Parathyroid adenoma (tissue), 2 donors: ENCODE results near the gene RNF32.

Experiments used
- H2AFZ ChIP-seq: fragments of 300-600 bp; sonication (generic); one replicate; pipeline ENCODE4 v1.7.0; 2017; ENCODE audit warnings: antibody characterized with exemption, mild to moderate bottlenecking
- H3K27ac ChIP-seq: fragments of 300-600 bp; sonication (generic); one replicate; pipeline ENCODE4 v1.7.0; 2017
- H3K27me3 ChIP-seq: fragments of 300-600 bp; sonication (generic); one replicate; pipeline ENCODE4 v1.7.0; 2017; ENCODE audit warnings: low read length; ENCODE audit not compliant: control insufficient read depth, insufficient read depth
- H3K36me3 ChIP-seq: fragments of 300-600 bp; sonication (generic); one replicate; pipeline ENCODE4 v1.7.0; 2017; ENCODE audit warnings: low read length; ENCODE audit not compliant: control insufficient read depth, insufficient read depth
- H3K4me1 ChIP-seq: fragments of 300-600 bp; sonication (generic); one replicate; pipeline ENCODE4 v1.7.0; 2017; ENCODE audit warnings: control low read depth
- H3K4me2 ChIP-seq: fragments of 300-600 bp; sonication (generic); one replicate; pipeline ENCODE4 v1.7.0; 2017; ENCODE audit warnings: low read length
- H3K4me3 ChIP-seq: fragments of 300-600 bp; sonication (generic); one replicate; pipeline ENCODE4 v1.7.0; 2017; ENCODE audit warnings: low read depth, low read length
- H3K79me2 ChIP-seq: fragments of 300-600 bp; sonication (generic); one replicate; pipeline ENCODE4 v1.7.0; 2017; ENCODE audit warnings: control low read depth
- H3K9ac ChIP-seq: fragments of 300-600 bp; sonication (generic); one replicate; pipeline ENCODE4 v1.7.0; 2017; ENCODE audit warnings: mild to moderate bottlenecking
- H3K9me3 ChIP-seq: fragments of 300-600 bp; sonication (generic); one replicate; pipeline ENCODE4 v1.7.0; 2017; ENCODE audit warnings: low read length; ENCODE audit not compliant: control insufficient read depth
- CTCF ChIP-seq: fragments of 300-600 bp; sonication (generic); IDR thresholded peaks from one replicate; pipeline ENCODE4 v1.7.0; 2017; ENCODE audit warnings: antibody characterized with exemption, mild to moderate bottlenecking
- donor health status: primary hyperparathyroidism.

The RNF32 gene

DNA sequence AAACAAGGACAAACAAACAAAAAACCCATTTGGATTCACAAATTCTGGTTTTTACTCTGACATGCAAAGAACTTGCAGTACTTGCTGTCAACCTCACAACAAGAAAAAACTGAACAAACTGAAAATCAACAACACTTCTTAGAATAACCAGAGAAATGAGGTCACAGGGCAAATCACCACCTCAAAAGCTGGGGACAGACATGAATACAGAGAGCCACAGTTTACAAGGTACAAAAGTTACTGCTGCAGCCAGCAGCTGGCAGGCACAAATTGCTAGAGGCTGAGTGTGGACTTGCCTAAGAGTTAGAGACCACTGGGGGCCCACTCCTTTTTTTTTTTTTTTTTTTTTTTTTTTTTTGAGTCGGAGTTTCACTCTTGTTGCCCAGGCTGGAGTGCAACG lies 15.0 kb upstream of the RNF32 start:
- Histone ChIP-seq H3K9ac (no peak overlapping the region), H3K79me2 (no peaks in the 10 kb centered on the region), H3K4me2 (no peak overlapping the region), H3K27ac (no peak overlapping the region), H3K4me3 (no peak overlapping the region), H3K36me3 (no peaks in the 10 kb centered on the region), H3K4me1 (no peaks in the 10 kb centered on the region), H2AFZ (no peak overlapping the region), H3K9me3 (no peaks in the 10 kb centered on the region), H3K27me3 (no peaks in the 10 kb centered on the region)
- no peak for TF ChIP-seq CTCF

DNA sequence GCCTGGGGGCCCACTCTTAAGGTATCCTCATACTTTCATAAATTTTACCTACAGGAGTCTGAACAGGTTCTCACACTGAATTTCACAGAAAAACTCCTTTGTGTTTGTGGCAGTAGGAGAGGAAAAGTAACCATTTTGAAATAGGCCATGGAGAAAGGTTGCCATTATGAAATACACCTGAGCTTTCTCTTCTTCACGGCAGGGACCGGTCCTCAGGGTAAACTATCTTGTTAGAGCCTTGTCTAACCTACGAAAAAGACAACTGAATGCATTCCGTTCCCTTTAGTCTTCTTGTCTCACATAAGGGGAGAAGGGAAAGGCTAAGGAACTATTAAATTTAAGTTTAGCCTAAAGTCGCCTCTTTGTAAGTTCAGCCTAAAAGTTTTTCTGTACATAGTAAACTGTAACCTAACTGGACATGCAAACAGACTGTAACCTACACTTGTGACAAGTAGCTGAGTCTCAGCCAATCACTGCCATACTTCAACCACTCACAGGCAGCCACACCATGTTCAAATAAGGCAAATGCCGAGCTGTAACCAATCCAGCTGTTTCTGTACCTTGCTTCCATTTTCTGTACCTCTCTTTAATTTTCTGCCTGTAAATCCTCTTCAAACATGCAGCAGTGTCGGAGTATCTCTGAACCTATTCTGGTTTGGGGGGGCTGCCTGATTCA lies 14.2 kb upstream of the RNF32 start:
- Histone ChIP-seq H2AFZ (no peak overlapping the region), H3K9ac (no peak overlapping the region), H3K27me3 (no peaks in the 10 kb centered on the region), H3K4me1 (no peaks in the 10 kb centered on the region), H3K27ac (no peak overlapping the region), H3K4me3 (no peak overlapping the region), H3K4me2 (no peak overlapping the region), H3K36me3 (no peaks in the 10 kb centered on the region), H3K79me2 (no peaks in the 10 kb centered on the region), H3K9me3 (no peaks in the 10 kb centered on the region)
- no peak for TF ChIP-seq CTCF

GRCh38 chr7:156628562-156628961 lies 12.0 kb upstream of the RNF32 start:
- Histone ChIP-seq H3K4me1 (no peaks in the 10 kb centered on the region), H3K27me3 (no peaks in the 10 kb centered on the region), H3K27ac (no peak overlapping the region), H2AFZ (no peak overlapping the region), H3K4me2 (no peak overlapping the region), H3K4me3 (no peak overlapping the region), H3K79me2 (no peaks in the 10 kb centered on the region), H3K36me3 (no peaks in the 10 kb centered on the region), H3K9me3 (no peaks in the 10 kb centered on the region), H3K9ac (no peak overlapping the region)
- no peak for TF ChIP-seq CTCF

- no peak overlapping the region for H3K4me2 ChIP-seq
- no peaks in the 10 kb centered on the region for H3K4me1 ChIP-seq
- H3K79me2 ChIP-seq = no peaks in the 10 kb centered on the region
- TF ChIP-seq CTCF = no peak
- H3K27ac ChIP-seq = no peak overlapping the region
- H2AFZ ChIP-seq = no peak overlapping the region
- no peaks in the 10 kb centered on the region for H3K36me3 ChIP-seq
- no peak overlapping the region for H3K4me3 ChIP-seq
- H3K27me3 ChIP-seq = no peaks in the 10 kb centered on the region
- H3K9ac ChIP-seq = no peak overlapping the region
- H3K9me3 ChIP-seq = no peaks in the 10 kb centered on the region
Measured at GRCh38 chr7:156629873-156630272, 10.7 kb upstream of the RNF32 start.

GRCh38 chr7:156634117-156634516 lies 6.5 kb upstream of the RNF32 start:
- H3K9ac ChIP-seq = no peak overlapping the region
- H3K9me3 ChIP-seq = no peaks in the 10 kb centered on the region
- H3K4me2 ChIP-seq = no peak overlapping the region
- no peaks in the 10 kb centered on the region for H3K4me1 ChIP-seq
- H3K27me3 ChIP-seq = no peaks in the 10 kb centered on the region
- no peaks in the 10 kb centered on the region for H3K36me3 ChIP-seq
- H2AFZ ChIP-seq = no peak overlapping the region
- no peak overlapping the region for H3K27ac ChIP-seq
- H3K4me3 ChIP-seq = no peak overlapping the region
- no peak for TF ChIP-seq CTCF
- no peaks in the 10 kb centered on the region for H3K79me2 ChIP-seq
